Naive thymus-derived CD8-positive, alpha-beta T cell (primary cell): ENCODE results near the gene NEO1. TPM values are rescaled to one million over a fixed set of nuclear protein-coding genes. Genes with fewer than 3 reads are reported as not detected.
A peak's percentile ranks its signal among the peaks of the same experiment; 100 is the strongest.
"Not testable (repeated sequence)": the region's sequence is repeated elsewhere in the genome, so short reads cannot be mapped to it uniquely, and the experiment has no call there.

ENCODE experiments used
- ATAC-seq, 2 donors: fragments of 150-1000 bp; cut with Tn5 transposase in 1 of 2; sonication (Bioruptor Pico), chemical (Tn5 transposase) in 1 of 2; 1 replicate in 1 of 2; 2 replicates in 1 of 2; pipeline ENCODE4 v1.10.0; 2021; ENCODE audit warnings: mild to moderate bottlenecking in 2 of 2, moderate library complexity in 2 of 2
- POLR2A ChIA-PET: fragments of 350-600 bp; sonication (Branson Sonifier 250); formaldehyde crosslinking; loops from one replicate; lab custom pipeline; 2021; ENCODE audit warnings: antibody characterized with exemption; lab: Charles Lee
- DNase-seq, 10 donors: peaks; one replicate each; pipeline versions ENCODE4 v3.0.0 to v3.0.0-alpha.2; 2020 to 2022
- H3K27ac Mint-ChIP-seq, 10 donors: one replicate each; pipeline ENCODE4 v1.8.0; 2020 to 2022; ENCODE audit warnings: mild to moderate bottlenecking in 10 of 10, mixed read lengths in 10 of 10, moderate library complexity in 4 of 10, inconsistent platforms in 1 of 10
- H3K27me3 Mint-ChIP-seq, 5 donors: one replicate each; pipeline ENCODE4 v1.8.0; 2021 to 2022; ENCODE audit warnings: mixed read lengths in 5 of 5
- H3K36me3 Mint-ChIP-seq, 3 donors: one replicate each; pipeline ENCODE4 v1.8.0; 2020 to 2022; ENCODE audit warnings: mixed read lengths in 3 of 3, mild to moderate bottlenecking in 2 of 3, inconsistent platforms in 1 of 3
- H3K4me1 Mint-ChIP-seq, 4 donors: one replicate each; pipeline ENCODE4 v1.8.0; 2021 to 2022; ENCODE audit warnings: mixed read lengths in 4 of 4
- H3K4me3 Mint-ChIP-seq, 10 donors: one replicate each; pipeline ENCODE4 v1.8.0; 2020 to 2022; ENCODE audit warnings: mild to moderate bottlenecking in 10 of 10, mixed read lengths in 10 of 10, moderate library complexity in 6 of 10, inconsistent platforms in 1 of 10
- H3K9me3 Mint-ChIP-seq, 9 donors: one replicate each; pipeline ENCODE4 v1.8.0; 2020 to 2022; ENCODE audit warnings: mixed read lengths in 9 of 9, mild to moderate bottlenecking in 3 of 9, inconsistent platforms in 1 of 9, moderate library complexity in 1 of 9
- polyA plus RNA-seq, 3 donors: library from polyadenylated mRNA; unstranded; fragments of 300-500 nt; fragmentation: Illumina TruSeq; gene quantifications; one replicate each; pipeline ENCODE4 v1.2.3, GENCODE V29; 2021
- total RNA-seq, 8 experiments: library from RNA in 2 of 8; stranded (reverse) in 2 of 8; gene quantifications; one replicate each; pipeline ENCODE4 v1.2.3 and lab custom pipeline; 2021 to 2026

The NEO1 gene
- total and polyA plus RNA-seq, 5 experiments from 2014 or later: 1.7 to 8.5 (median 2.8) TPM

DNA sequence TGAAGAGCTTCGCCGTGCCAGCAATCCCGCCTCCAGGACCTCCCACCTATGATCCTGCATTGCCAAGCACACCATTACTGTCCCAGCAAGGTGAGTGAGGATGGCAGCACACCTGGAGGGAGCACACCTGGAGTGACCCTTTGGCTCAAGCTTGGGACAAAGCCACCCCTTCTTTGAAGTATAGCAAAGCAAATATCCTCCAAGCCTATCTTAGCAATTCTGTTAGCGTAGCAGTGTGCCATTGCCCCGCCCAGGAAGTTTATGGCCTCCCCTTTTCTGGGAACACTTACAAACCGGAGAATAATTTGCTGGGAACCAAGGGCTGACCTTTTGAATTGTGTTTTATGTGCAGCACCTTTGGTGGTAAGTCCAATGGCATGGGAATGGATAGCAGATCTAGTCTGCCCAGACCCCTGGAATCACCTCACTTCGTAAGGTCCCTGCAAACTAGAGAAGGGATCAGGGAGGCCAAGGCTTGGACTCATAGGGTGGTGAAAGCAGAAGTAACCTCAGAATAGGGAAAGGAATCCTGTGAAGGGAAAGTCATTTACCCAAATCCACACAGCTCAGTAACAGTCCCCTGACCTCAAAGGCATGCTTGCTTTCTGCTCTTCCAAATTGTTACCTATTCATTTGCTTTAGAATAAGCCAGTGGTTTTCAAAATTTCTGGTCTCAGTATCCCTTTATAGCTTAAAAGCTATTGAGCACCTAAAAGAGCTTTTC lies 246.4 kb downstream of the NEO1 start:
- Mint-ChIP-seq H3K9me3 (no peaks in the 10 kb centered on the region), H3K36me3 (peaks cover 0 to 43% (median 0%) of the 10 kb centered on the region in 3 donors), H3K27me3 (peaks cover 0 to 2% (median 0%) of the 10 kb centered on the region in 5 donors), H3K4me1 (peaks cover 0 to 4% (median 3%) of the 10 kb centered on the region in 4 donors), H3K27ac (peak overlapping the region in 1 of 10 donors; percentile 53), H3K4me3 (no peak overlapping the region)
- no peak for ATAC-seq
- no peak for DNase-seq
- POLR2A ChIA-PET: no interaction called here

DNA sequence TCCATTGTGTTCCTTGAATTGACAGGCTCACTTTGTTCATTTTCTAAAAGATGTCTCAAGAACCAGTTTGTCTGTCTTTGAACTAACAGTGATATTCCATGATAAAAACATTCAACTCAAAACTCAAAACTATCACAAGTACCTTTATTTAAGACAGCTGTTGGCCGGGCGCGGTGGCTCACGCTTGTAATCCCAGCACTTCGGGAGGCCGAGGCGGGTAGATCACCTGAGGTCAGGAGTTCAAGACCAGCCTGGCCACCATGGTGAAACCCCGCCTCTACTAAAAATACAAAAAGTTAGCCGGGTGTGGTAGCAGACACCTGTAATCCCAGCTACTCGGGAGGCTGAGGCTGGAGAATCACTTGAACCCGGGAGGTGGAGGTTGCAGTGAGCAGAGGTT lies 248.0 kb downstream of the NEO1 start:
- POLR2A ChIA-PET, H3K9me3 Mint-ChIP-seq, DNase-seq, ATAC-seq, H3K4me1 Mint-ChIP-seq, H3K27ac Mint-ChIP-seq, H3K4me3 Mint-ChIP-seq, H3K27me3 Mint-ChIP-seq: not testable (repeated sequence)
- peaks cover 0 to 35% (median 0%) of the 10 kb centered on the region in 3 donors for H3K36me3 Mint-ChIP-seq

DNA sequence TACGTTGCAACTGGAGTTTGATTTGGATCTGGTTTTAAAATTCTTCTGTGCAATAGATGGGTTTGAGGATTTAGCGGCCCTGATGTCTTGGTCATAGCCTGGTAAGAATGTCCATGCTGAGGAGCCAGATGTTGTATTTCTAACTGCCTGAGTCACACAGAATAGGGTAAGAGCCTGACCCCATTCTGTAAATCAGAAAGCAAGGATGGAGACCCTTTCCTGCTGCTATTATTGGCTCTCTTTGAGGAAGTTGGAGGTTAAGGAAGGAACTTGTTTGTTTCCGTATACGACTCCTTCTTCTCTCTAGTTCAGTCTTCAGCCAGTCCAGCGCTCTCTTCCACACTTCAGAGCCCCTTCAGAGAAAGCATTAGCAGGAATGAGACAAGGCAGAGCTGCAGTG lies 251.4 kb downstream of the NEO1 start:
- peak overlapping the region in 1 of 10 donors; percentile 0 for H3K27ac Mint-ChIP-seq
- no peaks in the 10 kb centered on the region for H3K9me3 Mint-ChIP-seq
- H3K36me3 Mint-ChIP-seq: peaks cover 0 to 33% (median 0%) of the 10 kb centered on the region in 3 donors
- no peak overlapping the region for H3K4me3 Mint-ChIP-seq
- H3K4me1 Mint-ChIP-seq: peaks cover 0 to 8% (median 4%) of the 10 kb centered on the region in 4 donors
- peaks cover 0 to 8% (median 0%) of the 10 kb centered on the region in 5 donors for H3K27me3 Mint-ChIP-seq
- DNase-seq (no peak), ATAC-seq (no peak)
- POLR2A ChIA-PET: no interaction called here

DNA sequence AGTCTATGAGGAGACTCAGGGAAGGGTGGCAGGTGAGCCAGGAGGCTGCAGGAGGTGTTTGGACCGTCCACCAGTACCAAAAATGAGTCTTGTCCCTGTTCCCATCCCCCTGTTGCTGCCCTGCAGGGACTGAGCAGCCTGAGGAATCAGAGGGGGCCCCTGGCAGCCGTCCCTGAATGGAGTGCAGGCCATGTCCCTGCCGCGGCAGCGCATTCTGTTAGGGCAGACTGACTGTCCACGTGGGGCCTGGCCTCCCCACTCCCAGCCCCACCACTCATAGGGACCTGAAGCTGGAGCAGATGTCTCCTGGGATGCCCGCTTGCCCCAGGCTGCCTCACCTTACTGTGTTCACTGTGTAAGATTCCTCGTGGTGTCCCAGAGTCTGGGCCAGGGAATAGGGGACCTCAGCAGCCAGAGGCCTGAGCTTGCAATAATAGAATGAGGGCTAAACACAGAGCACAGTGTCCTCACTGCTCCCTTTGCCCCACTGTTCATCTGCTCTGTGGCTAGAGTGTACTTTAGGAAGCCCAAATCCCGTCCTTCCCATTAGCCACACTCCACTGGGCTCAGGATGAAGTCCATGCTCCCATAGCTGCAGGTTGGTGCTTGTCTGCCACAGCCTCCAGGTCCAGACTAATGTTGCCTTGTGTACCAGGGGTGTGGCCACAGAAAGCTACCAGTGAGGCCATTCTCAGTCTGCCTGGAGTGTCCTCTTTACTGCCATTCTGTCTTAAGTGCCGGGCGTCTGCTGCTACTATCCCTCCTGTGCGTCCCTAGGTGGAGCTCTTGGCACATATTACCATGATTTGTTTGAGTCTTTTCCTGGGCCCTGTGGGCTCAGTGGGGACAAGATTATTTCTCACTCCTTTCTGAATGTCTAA lies 253.3 kb downstream of the NEO1 start:
- peak in 1 of 10 donors; percentile 5 for DNase-seq
- POLR2A ChIA-PET: no interaction called here
- H3K4me1 Mint-ChIP-seq: peaks cover 0 to 8% (median 4%) of the 10 kb centered on the region in 4 donors
- ATAC-seq: no peak
- H3K27ac Mint-ChIP-seq: no peak overlapping the region
- H3K27me3 Mint-ChIP-seq: peaks cover 0 to 8% (median 0%) of the 10 kb centered on the region in 5 donors
- no peaks in the 10 kb centered on the region for H3K9me3 Mint-ChIP-seq
- no peak overlapping the region for H3K4me3 Mint-ChIP-seq
- H3K36me3 Mint-ChIP-seq: peaks cover 0 to 23% (median 0%) of the 10 kb centered on the region in 3 donors

DNA sequence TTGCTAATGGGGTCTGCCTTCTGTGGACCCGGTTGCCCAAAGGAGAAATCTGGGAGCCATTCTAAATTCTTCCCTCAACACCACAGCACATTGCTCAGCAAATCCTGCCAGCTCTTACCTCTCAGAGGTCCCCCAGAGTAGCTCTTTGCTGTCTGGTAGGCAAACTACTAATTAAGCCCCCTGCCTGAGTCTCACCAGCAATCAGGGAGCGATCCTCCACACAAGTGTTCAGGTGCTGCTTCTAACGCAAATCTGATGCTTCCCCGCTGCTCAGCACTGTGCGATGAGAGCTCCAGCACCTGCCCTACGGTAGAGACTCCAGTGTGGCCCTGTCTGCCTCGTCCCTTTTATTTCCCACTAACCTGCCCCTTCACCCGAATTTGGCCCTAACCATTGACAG lies 256.0 kb downstream of the NEO1 start:
- Mint-ChIP-seq H3K36me3 (peaks cover 0 to 3% (median 0%) of the 10 kb centered on the region in 3 donors), H3K9me3 (no peaks in the 10 kb centered on the region), H3K27ac (peak overlapping the region in 1 of 10 donors; percentile 12), H3K4me3 (no peak overlapping the region), H3K27me3 (peaks cover 0 to 9% (median 0%) of the 10 kb centered on the region in 5 donors), H3K4me1 (peaks cover 0 to 8% (median 4%) of the 10 kb centered on the region in 4 donors)
- ATAC-seq (no peak), DNase-seq (no peak)
- POLR2A ChIA-PET: interaction anchor here (0.5 kb wide), 1 partner anchor 318 kb away, joined by 3 read pairs; no protein-coding TSS in a partner anchor

GRCh38 chr15:73313861-73314260 lies 261.6 kb downstream of the NEO1 start:
- peaks cover 0 to 4% (median under 1%) of the 10 kb centered on the region in 4 donors for H3K4me1 Mint-ChIP-seq
- POLR2A ChIA-PET: no interaction called here
- H3K36me3 Mint-ChIP-seq: no peaks in the 10 kb centered on the region
- H3K4me3 Mint-ChIP-seq: no peak overlapping the region
- ATAC-seq (no peak), DNase-seq (no peak)
- no peak overlapping the region for H3K27ac Mint-ChIP-seq
- peaks cover 7 to 24% (median 13%) of the 10 kb centered on the region in 5 donors for H3K27me3 Mint-ChIP-seq
- no peaks in the 10 kb centered on the region for H3K9me3 Mint-ChIP-seq

GRCh38 chr15:73317651-73318462 lies 265.6 kb downstream of the NEO1 start:
- peaks cover 16 to 55% (median 24%) of the 10 kb centered on the region in 5 donors for H3K27me3 Mint-ChIP-seq

GRCh38 chr15:73318463-73319351 lies 266.4 kb downstream of the NEO1 start:
- Mint-ChIP-seq H3K9me3 (no peaks in the 10 kb centered on the region), H3K27me3 (peaks cover 16 to 55% (median 24%) of the 10 kb centered on the region in 5 donors), H3K27ac (no peak overlapping the region), H3K4me3 (no peak overlapping the region), H3K36me3 (no peaks in the 10 kb centered on the region), H3K4me1 (peaks cover 0 to 4% (median 3%) of the 10 kb centered on the region in 4 donors)
- POLR2A ChIA-PET: no interaction called here
- no peak for DNase-seq
- no peak for ATAC-seq

More at GRCh38 chr15:73317651-73318462, 265.6 kb downstream of the NEO1 start:
- Mint-ChIP-seq H3K27ac (peak overlapping the region in 2 of 10 donors; percentile 8 to 18), H3K36me3 (no peaks in the 10 kb centered on the region), H3K4me3 (no peak overlapping the region), H3K9me3 (no peaks in the 10 kb centered on the region), H3K4me1 (peaks cover 0 to 4% (median 3%) of the 10 kb centered on the region in 4 donors)
- DNase-seq (no peak), ATAC-seq (no peak)
- POLR2A ChIA-PET: no interaction called here

GRCh38 chr15:73319460-73320245 lies 267.4 kb downstream of the NEO1 start:
- H3K27ac Mint-ChIP-seq: no peak overlapping the region
- POLR2A ChIA-PET: no interaction called here
- H3K4me1 Mint-ChIP-seq: peaks cover 0 to 4% (median 3%) of the 10 kb centered on the region in 4 donors
- no peaks in the 10 kb centered on the region for H3K9me3 Mint-ChIP-seq
- H3K4me3 Mint-ChIP-seq: peak overlapping the region in 1 of 10 donors; percentile 42
- DNase-seq (no peak), ATAC-seq (no peak)
- peaks cover 12 to 50% (median 23%) of the 10 kb centered on the region in 5 donors for H3K27me3 Mint-ChIP-seq
- no peaks in the 10 kb centered on the region for H3K36me3 Mint-ChIP-seq

DNA sequence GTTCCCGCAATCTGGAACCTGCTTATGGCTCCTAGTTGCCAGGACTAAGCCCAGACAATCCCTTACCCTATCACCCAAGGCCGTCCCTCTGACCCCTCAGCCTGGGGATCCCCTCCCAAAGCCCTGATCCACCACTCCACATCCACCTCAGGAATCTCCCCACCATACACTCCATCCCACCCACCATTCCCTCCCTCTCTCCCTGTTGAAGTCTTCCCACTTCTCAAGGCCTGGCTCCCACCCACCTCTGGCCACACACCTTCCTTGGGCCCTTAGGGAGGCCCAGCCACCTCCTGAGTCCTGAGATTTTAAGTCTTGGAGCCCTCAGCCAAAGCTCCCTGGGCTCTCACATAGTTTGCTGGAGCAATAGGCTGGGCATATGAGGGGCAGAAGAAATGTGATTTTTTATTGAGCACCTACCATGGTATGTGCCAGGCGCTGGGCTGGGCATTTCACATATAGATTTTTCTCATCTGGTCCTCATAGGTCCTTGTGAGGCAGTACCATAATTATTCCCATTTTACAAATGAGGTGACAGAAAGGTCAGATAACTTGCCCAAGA lies 268.4 kb downstream of the NEO1 start:
- DNase-seq: no peak
- Mint-ChIP-seq H3K27me3 (peaks cover 9 to 43% (median 25%) of the 10 kb centered on the region in 5 donors), H3K36me3 (no peaks in the 10 kb centered on the region), H3K4me3 (no peak overlapping the region), H3K9me3 (no peaks in the 10 kb centered on the region), H3K4me1 (peaks cover 2 to 7% (median 5%) of the 10 kb centered on the region in 4 donors), H3K27ac (peak overlapping the region in 1 of 10 donors; percentile 21)
- POLR2A ChIA-PET: no interaction called here
- ATAC-seq: no peak
